CD4-positive, alpha-beta memory T cell (primary cell): ENCODE results near the gene ETV6. TPM values are rescaled to one million over a fixed set of nuclear protein-coding genes. Genes with fewer than 3 reads are reported as not detected.

Experiments used
- CTCF ChIA-PET: fragments of 350-600 bp; sonication (Branson Sonifier 250); formaldehyde crosslinking; loops from one replicate; lab custom pipeline; 2021; ENCODE audit warnings: inconsistent platforms; ENCODE audit not compliant: partially characterized antibody; lab: Charles Lee
- POLR2A ChIA-PET: fragments of 350-600 bp; sonication (Branson Sonifier 250); formaldehyde crosslinking; loops from one replicate; lab custom pipeline; 2021; ENCODE audit not compliant: partially characterized antibody; lab: Charles Lee
- DNase-seq, 5 donors: peaks; one replicate each; pipeline versions ENCODE4 v3.0.0 to v3.0.0-alpha.2; 2020 to 2022; ENCODE audit warnings: mixed read lengths in 1 of 5
- H3K27ac ChIP-seq: one replicate; pipeline ENCODE4 v1.7.0; 2013; ENCODE audit warnings: low read depth, low read length
- H3K27me3 ChIP-seq: 2 replicates; pipeline ENCODE4 v1.7.0; 2013; ENCODE audit warnings: mild to moderate bottlenecking, low read length, moderate library complexity; ENCODE audit not compliant: insufficient read depth
- H3K36me3 ChIP-seq: 2 replicates; pipeline ENCODE4 v1.7.0; 2013; ENCODE audit warnings: mild to moderate bottlenecking, low read length, moderate library complexity; ENCODE audit not compliant: insufficient read depth
- H3K4me1 ChIP-seq: 2 replicates; pipeline ENCODE4 v1.7.0; 2013; ENCODE audit warnings: mild to moderate bottlenecking, low read length, moderate library complexity; ENCODE audit not compliant: insufficient read depth
- H3K4me3 ChIP-seq, 2 donors: one replicate each; pipeline ENCODE4 v1.7.0; 2013; ENCODE audit warnings: low read length in 2 of 2, mild to moderate bottlenecking in 1 of 2
- H3K9me3 ChIP-seq, 2 donors: one replicate each; pipeline ENCODE4 v1.7.0; 2013; ENCODE audit warnings: low read length in 2 of 2, control low read depth in 1 of 2; ENCODE audit not compliant: control insufficient read depth in 1 of 2
- H3K27ac Mint-ChIP-seq, 7 donors: one replicate each; pipeline ENCODE4 v1.8.0; 2020 to 2021; ENCODE audit warnings: mixed read lengths in 7 of 7, mild to moderate bottlenecking in 6 of 7, inconsistent platforms in 3 of 7, moderate library complexity in 3 of 7
- H3K27me3 Mint-ChIP-seq, 2 donors: one replicate each; pipeline ENCODE4 v1.8.0; 2020 to 2021; ENCODE audit warnings: mixed read lengths in 2 of 2
- H3K36me3 Mint-ChIP-seq, 2 donors: one replicate each; pipeline ENCODE4 v1.8.0; 2020 to 2021; ENCODE audit warnings: mixed read lengths in 2 of 2, inconsistent platforms in 1 of 2, mild to moderate bottlenecking in 1 of 2
- H3K4me1 Mint-ChIP-seq, 4 donors: one replicate each; pipeline ENCODE4 v1.8.0; 2020 to 2021; ENCODE audit warnings: mixed read lengths in 4 of 4, mild to moderate bottlenecking in 1 of 4
- H3K4me3 Mint-ChIP-seq, 8 donors: one replicate each; pipeline ENCODE4 v1.8.0; 2020 to 2021; ENCODE audit warnings: mixed read lengths in 8 of 8, mild to moderate bottlenecking in 7 of 8, moderate library complexity in 6 of 8, inconsistent platforms in 3 of 8
- H3K9me3 Mint-ChIP-seq, 8 donors: one replicate each; pipeline ENCODE4 v1.8.0; 2020 to 2021; ENCODE audit warnings: mixed read lengths in 8 of 8, mild to moderate bottlenecking in 5 of 8, inconsistent platforms in 3 of 8, moderate library complexity in 1 of 8
- intact Hi-C: fragments of 100-400 bp; cut with micrococcal nuclease; formaldehyde crosslinking; loops from one replicate; pipeline ENCODE4 v1.15.1; 2023
- polyA plus RNA-seq, 2 donors: library from polyadenylated mRNA; unstranded; fragments of 300-500 nt; fragmentation: Illumina TruSeq; gene quantifications; one replicate each; pipeline ENCODE4 v1.2.3, GENCODE V29; 2021
- total RNA-seq, 2 experiments: library from RNA; stranded (reverse); gene quantifications; one replicate each; pipeline ENCODE4 v1.2.3, GENCODE V29; 2021

Gene ETV6
- total and polyA plus RNA-seq, 4 experiments from 2014 or later = 3.3 to 43.9 (median 25.7) TPM

DNA sequence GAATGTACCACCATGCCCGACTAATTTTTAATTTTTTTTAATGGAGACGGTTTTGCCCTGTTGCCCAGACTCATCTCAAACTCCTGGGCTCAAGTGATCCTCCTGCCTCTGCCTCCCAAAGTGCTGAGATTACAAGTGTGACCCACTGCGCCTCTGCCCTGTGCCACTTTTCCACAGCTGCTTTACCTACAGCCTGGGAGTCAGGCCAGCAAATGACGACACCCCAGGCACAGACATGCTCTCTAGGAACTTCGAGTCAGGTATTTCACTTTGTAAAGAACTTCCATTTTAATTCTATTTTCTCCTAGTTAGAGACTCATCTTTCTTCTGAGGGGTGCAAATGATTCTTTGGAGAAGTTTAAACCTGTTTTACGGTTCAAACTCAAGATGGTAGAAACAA, 89.0 kb downstream of the ETV6 start:
- Mint-ChIP-seq H3K27ac (peak overlapping the region in 2 of 7 donors; percentile 59 to 81), H3K4me3 (no peak overlapping the region), H3K27me3 (no peaks in the 10 kb centered on the region), H3K36me3 (peaks cover 2 to 3% of the 10 kb centered on the region in 2 donors), H3K9me3 (no peaks in the 10 kb centered on the region), H3K4me1 (peaks cover 37 to 80% (median 56%) of the 10 kb centered on the region in 4 donors)
- ChIA-PET POLR2A (interaction anchor here (1.1 to 2.0 kb wide), 2 partner anchors 7 to 10 kb away, joined by 3 to 7 read pairs; no protein-coding TSS in a partner anchor), CTCF (no interaction called here)
- H3K27ac ChIP-seq = no peak overlapping the region
- no peaks in the 10 kb centered on the region for H3K36me3 ChIP-seq
- DNase-seq = no peak
- H3K4me3 ChIP-seq = no peak overlapping the region
- H3K4me1 ChIP-seq = peaks cover 30% of the 10 kb centered on the region
- intact Hi-C loops = no loop called here
- H3K27me3 ChIP-seq = no peaks in the 10 kb centered on the region
- no peaks in the 10 kb centered on the region for H3K9me3 ChIP-seq

DNA sequence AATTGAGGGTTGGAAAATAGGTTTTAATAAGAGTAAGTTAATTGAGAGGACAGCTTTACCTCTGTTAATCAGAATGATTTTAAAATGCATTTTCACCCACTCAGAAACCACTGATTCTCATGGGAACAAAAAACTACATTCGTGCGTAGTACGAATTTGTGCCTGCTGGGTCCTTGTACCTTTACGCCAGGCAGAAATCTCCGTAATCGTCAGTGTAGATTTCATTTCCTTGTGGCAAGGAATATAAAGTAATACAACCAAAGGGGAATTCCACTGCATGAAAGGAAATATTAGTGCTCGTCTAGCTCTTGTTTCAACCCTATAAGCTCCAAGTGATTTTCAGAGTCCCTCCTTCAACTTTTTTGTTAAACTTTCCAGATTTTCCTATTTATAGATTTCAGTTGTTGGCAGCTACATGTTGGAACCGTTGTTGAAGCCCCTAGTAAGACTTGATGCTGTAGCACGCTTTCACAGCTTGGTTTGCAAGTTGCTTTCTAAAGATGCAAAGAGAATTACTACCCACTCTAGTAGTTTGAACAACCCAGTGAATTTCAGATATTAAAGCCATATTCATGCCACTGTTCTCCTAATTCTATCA, 90.6 kb downstream of the ETV6 start:
- Mint-ChIP-seq H3K4me1 (peaks cover 35 to 84% (median 57%) of the 10 kb centered on the region in 4 donors), H3K4me3 (peak overlapping the region in 2 of 8 donors; percentile 2 to 23), H3K27ac (no peak overlapping the region), H3K9me3 (no peaks in the 10 kb centered on the region), H3K27me3 (no peaks in the 10 kb centered on the region), H3K36me3 (peaks cover 2 to 3% of the 10 kb centered on the region in 2 donors)
- Histone ChIP-seq H3K27me3 (no peaks in the 10 kb centered on the region), H3K4me1 (peaks cover 29% of the 10 kb centered on the region), H3K4me3 (no peak overlapping the region), H3K36me3 (no peaks in the 10 kb centered on the region), H3K27ac (no peak overlapping the region), H3K9me3 (no peaks in the 10 kb centered on the region)
- POLR2A ChIA-PET = interaction anchor here (0.9 to 2.0 kb wide), 2 partner anchors 9 to 90 kb away, joined by 3 to 7 read pairs; partner anchors contain the start of gene ETV6
- intact Hi-C loops = no loop called here
- no peak for DNase-seq
- CTCF ChIA-PET = no interaction called here

DNA sequence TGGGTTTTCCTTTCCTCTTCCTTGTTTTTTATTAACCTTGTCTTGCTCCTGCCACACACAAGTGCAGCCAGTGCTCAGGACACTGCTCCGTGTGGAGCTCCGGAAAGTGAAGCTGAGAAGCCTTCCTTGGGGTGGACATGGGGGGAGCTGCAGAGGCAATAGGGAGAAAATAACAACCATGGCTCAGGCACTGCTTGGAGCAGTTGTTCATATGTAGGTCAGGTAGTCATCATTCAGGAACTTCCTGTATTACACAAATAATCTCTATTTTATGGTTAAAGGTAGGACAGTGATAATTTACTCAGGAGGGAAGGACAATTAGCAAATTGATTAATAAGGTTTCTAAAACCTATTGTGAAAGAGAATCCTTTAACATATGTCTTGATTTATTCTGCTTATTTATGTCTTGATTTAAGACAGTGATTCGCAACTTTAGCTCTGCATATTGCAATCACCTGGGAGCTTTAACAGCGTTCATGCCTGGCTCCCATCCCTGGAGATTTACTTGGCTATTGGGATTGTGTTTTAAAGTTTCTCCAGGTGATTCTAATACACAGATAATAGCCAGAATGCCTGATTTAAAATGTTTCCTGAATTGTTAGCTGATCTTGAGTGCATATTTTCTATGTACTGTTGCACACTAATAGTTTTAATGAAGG, 92.1 kb downstream of the ETV6 start:
- DNase-seq = no peak
- peak overlapping the region in 3 of 8 donors; percentile 13 to 44 (median 29) for H3K4me3 Mint-ChIP-seq
- no peak overlapping the region for H3K4me3 ChIP-seq
- H3K4me1 Mint-ChIP-seq = peaks cover 34 to 92% (median 57%) of the 10 kb centered on the region in 4 donors
- H3K9me3 Mint-ChIP-seq = no peaks in the 10 kb centered on the region
- CTCF ChIA-PET = interaction anchor here (1.7 kb wide), 1 partner anchor 292 kb away, joined by 5 read pairs; no protein-coding TSS in a partner anchor
- POLR2A ChIA-PET = interaction anchor here (1.1 to 1.4 kb wide), 3 partner anchors 10 to 51 kb away, joined by 3 to 6 read pairs (median 3); no protein-coding TSS in a partner anchor
- H3K36me3 Mint-ChIP-seq = peaks cover 2 to 3% of the 10 kb centered on the region in 2 donors
- no peaks in the 10 kb centered on the region for H3K9me3 ChIP-seq
- no peaks in the 10 kb centered on the region for H3K27me3 Mint-ChIP-seq
- H3K27ac ChIP-seq = no peak overlapping the region
- no peaks in the 10 kb centered on the region for H3K27me3 ChIP-seq
- peaks cover 29% of the 10 kb centered on the region for H3K4me1 ChIP-seq
- peak overlapping the region in 2 of 7 donors; percentile 10 to 84 for H3K27ac Mint-ChIP-seq
- intact Hi-C loops = no loop called here
- H3K36me3 ChIP-seq = no peaks in the 10 kb centered on the region

DNA sequence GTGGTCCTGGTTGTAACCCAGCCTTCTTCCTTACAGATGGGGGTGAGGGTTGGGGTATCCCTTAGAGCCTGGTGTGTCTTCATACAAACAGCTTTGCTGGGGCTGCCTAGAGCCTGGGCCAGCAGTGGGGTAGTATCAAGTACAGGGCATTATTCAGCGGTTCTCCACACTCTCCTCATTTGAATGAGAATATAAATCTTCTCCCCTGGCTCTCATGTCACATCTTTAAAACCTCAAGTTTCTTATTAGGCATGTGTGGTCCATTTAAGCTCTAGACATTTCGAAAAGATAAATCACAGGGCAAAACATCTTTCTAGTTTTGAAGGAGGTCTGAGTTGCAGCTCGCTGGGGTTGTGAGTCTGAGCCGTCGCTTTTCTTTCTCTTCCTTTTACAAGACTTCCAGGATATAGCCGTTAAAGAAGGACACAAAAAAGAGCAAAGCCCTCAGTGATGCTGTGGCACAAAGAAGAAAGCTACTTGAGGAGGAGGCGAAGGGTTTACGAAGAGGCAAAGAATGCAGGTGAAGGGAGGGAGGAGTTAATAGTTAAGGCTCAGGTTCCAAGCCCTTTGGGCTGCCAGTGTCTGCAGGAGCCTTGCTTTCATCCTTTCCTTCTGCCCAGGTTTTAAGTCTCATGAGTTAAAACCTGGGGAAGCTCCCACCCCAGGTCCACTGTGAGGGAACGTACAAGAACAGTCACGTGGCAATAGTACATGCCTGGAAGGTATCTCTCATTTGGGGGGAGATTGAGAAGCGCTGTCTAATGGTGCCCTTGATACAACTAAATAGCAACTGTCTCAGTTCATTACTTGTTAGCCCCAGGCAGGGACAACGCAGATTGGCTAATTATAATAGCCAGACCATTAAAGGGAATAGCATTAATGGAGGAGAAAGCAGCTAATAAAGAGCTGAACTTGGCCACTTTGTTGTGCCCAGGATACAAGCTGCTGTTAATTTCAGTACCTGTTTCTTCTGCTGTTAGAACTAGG, 94.2 kb downstream of the ETV6 start:
- Histone ChIP-seq H3K36me3 (no peaks in the 10 kb centered on the region), H3K4me1 (peaks cover 22% of the 10 kb centered on the region), H3K27me3 (no peaks in the 10 kb centered on the region), H3K9me3 (no peaks in the 10 kb centered on the region), H3K27ac (no peak overlapping the region), H3K4me3 (no peak overlapping the region)
- Mint-ChIP-seq H3K27me3 (no peaks in the 10 kb centered on the region), H3K27ac (peak overlapping the region in 1 of 7 donors; percentile 55), H3K36me3 (peaks cover 3 to 6% of the 10 kb centered on the region in 2 donors), H3K4me1 (peaks cover 26 to 82% (median 46%) of the 10 kb centered on the region in 4 donors), H3K4me3 (no peak overlapping the region), H3K9me3 (no peaks in the 10 kb centered on the region)
- intact Hi-C loops = no loop called here
- ChIA-PET POLR2A (interaction anchor here (0.9 to 1.3 kb wide), 3 partner anchors 11 to 16 kb away, joined by 3 read pairs; no protein-coding TSS in a partner anchor), CTCF (interaction anchor here (1.0 to 2.7 kb wide), 5 partner anchors 10 to 290 kb away, joined by 3 to 6 read pairs (median 4); no protein-coding TSS in a partner anchor)
- DNase-seq = no peak

DNA sequence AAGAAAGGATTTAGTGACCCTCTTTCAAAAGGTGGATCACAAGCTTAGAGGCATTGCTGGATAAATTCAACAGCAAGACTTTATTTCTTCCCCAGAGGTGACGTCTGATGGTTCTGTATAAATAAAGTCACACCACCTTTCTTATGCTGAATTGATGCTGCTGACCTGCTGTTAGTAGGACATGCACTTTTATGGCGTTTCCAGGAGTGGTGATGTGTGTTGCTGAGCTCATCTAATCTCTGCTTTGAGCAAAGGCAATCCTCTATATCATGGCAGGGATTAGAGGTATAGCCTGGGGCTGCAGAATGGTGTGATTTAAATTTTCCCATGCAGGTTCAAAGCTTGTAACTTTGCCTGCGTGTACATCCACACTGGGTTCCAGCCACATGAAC, 94.9 kb downstream of the ETV6 start:
- intact Hi-C loops = no loop called here
- Histone ChIP-seq H3K27ac (no peak overlapping the region), H3K27me3 (no peaks in the 10 kb centered on the region), H3K36me3 (no peaks in the 10 kb centered on the region), H3K4me3 (no peak overlapping the region), H3K9me3 (no peaks in the 10 kb centered on the region), H3K4me1 (peaks cover 22% of the 10 kb centered on the region)
- ChIA-PET POLR2A (interaction anchor here (1.3 kb wide), 1 partner anchor 11 kb away, joined by 3 read pairs; no protein-coding TSS in a partner anchor), CTCF (interaction anchor here (1.0 to 2.7 kb wide), 5 partner anchors 11 to 289 kb away, joined by 3 to 6 read pairs (median 4); no protein-coding TSS in a partner anchor)
- H3K4me3 Mint-ChIP-seq = no peak overlapping the region
- H3K36me3 Mint-ChIP-seq = peaks cover 3 to 6% of the 10 kb centered on the region in 2 donors
- no peaks in the 10 kb centered on the region for H3K9me3 Mint-ChIP-seq
- no peaks in the 10 kb centered on the region for H3K27me3 Mint-ChIP-seq
- DNase-seq = no peak
- H3K27ac Mint-ChIP-seq = peak overlapping the region in 1 of 7 donors; percentile 8
- peaks cover 26 to 75% (median 45%) of the 10 kb centered on the region in 4 donors for H3K4me1 Mint-ChIP-seq

DNA sequence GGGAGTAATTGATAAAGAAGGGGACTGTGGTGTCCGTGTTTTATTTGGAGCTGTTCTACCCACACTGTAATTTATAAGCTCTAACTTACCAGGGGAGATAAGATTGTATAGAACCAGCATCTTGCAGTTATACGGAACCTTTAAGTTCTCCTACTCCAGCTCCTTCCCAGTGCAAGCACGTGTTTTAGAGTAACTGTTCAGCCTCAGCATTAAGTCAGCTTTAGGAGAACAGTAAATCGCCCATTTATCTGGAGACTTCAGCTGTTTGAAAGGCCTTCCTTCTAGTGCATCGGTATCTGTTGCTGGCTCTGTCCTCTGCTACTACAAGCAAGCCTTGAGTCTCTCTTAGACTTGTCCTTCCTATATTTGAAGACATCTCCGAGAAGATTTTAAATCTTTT, 95.6 kb downstream of the ETV6 start:
- Histone ChIP-seq H3K4me3 (no peak overlapping the region), H3K9me3 (no peaks in the 10 kb centered on the region), H3K36me3 (no peaks in the 10 kb centered on the region), H3K27me3 (no peaks in the 10 kb centered on the region), H3K4me1 (peaks cover 20% of the 10 kb centered on the region), H3K27ac (no peak overlapping the region)
- Mint-ChIP-seq H3K36me3 (peaks cover 6 to 8% of the 10 kb centered on the region in 2 donors), H3K27ac (no peak overlapping the region), H3K27me3 (no peaks in the 10 kb centered on the region), H3K4me3 (peak overlapping the region in 1 of 8 donors; percentile 12), H3K9me3 (no peaks in the 10 kb centered on the region), H3K4me1 (peaks cover 30 to 73% (median 48%) of the 10 kb centered on the region in 4 donors)
- intact Hi-C loops = no loop called here
- CTCF ChIA-PET = interaction anchor here (1.0 to 2.7 kb wide), 5 partner anchors 11 to 288 kb away, joined by 3 to 6 read pairs (median 4); no protein-coding TSS in a partner anchor
- no peak for DNase-seq
- POLR2A ChIA-PET = interaction anchor here (1.3 kb wide), 1 partner anchor 10 kb away, joined by 3 read pairs; no protein-coding TSS in a partner anchor
